Measurements from ENCODE around the gene IL23R.
A peak's percentile ranks its signal among the peaks of the same experiment; 100 is the strongest.

IL23R gene

DNA sequence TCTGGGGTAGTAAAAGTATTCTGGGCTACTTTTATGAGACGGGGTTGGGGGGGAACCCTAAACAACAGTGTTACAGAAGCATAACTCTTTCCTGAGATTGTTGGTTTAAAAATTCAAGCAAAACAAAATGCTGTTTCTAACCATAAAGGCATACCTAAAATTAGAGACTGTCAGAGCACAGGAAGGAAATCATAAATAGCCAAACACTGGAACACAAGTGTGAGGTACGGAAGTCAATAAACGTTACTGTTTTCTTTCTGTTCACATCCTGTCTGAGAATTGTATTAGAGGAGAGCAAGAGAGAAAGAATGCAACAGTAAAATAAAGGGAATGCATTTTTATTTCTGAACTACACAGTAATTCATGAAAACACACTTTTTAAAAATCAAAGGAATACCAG lies 98.6 kb downstream of the IL23R start:
- no peaks in the 10 kb centered on the region for H3K27me3 Mint-ChIP-seq
- peak overlapping the region; percentile 34 for H3K4me3 Mint-ChIP-seq
- H3K36me3 Mint-ChIP-seq, result no peaks in the 10 kb centered on the region
- peak overlapping the region; percentile 42 for H3K27ac Mint-ChIP-seq
- peaks cover 27% of the 10 kb centered on the region for H3K4me1 Mint-ChIP-seq (ENCODE audit: low read depth)
- H3K9me3 Mint-ChIP-seq (ENCODE audit: low read depth), result no peaks in the 10 kb centered on the region

DNA sequence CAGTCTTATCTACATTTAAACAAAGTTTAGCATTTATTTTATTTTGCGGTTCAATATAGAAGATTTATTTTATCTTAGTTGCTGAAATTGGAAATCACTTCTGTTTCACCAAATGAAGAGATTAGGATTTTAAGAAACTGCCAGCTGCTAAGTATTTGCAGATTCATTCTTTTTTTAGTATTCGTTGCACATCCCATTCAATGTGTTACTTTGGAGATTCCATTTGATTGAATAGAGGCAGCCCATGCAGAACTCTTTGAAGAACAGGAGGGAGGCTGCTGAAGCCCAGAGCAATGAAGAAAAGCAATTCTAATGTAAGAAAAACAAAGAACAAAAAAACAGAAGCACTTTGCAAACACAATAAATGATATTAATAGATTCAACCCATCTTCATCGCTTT lies 102.8 kb downstream of the IL23R start:
- Mint-ChIP-seq H3K4me3 (no peak overlapping the region), H3K4me1 (ENCODE audit: low read depth) (peaks cover 20% of the 10 kb centered on the region), H3K9me3 (ENCODE audit: low read depth) (peaks cover 4% of the 10 kb centered on the region), H3K36me3 (peaks cover 4% of the 10 kb centered on the region), H3K27ac (no peak overlapping the region), H3K27me3 (peaks cover 2% of the 10 kb centered on the region)

DNA sequence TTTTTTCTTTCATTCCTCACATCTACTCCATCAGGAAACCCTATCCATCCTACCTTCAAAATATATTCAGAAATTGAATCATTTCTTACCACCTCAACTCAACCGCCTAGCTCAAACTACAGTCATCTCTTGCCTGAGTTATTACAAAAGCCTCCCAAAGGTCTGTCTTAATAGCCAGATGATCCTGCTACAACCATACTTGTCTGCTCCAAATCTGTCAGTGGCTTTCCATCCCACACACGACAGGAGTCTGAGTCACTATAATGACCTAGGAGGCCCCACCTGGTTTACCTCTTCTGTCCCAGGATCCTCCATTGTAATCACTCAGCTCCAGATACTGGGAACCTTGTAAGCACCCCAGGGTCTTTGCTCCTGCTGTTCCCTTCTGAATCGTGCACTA lies 104.3 kb downstream of the IL23R start:
- no peak overlapping the region for H3K4me3 Mint-ChIP-seq
- peak overlapping the region; percentile 61 for H3K27ac Mint-ChIP-seq
- peaks cover 2% of the 10 kb centered on the region for H3K27me3 Mint-ChIP-seq
- H3K4me1 Mint-ChIP-seq (ENCODE audit: low read depth), result peaks cover 24% of the 10 kb centered on the region
- peaks cover 4% of the 10 kb centered on the region for H3K9me3 Mint-ChIP-seq (ENCODE audit: low read depth)
- H3K36me3 Mint-ChIP-seq, result peaks cover 7% of the 10 kb centered on the region

DNA sequence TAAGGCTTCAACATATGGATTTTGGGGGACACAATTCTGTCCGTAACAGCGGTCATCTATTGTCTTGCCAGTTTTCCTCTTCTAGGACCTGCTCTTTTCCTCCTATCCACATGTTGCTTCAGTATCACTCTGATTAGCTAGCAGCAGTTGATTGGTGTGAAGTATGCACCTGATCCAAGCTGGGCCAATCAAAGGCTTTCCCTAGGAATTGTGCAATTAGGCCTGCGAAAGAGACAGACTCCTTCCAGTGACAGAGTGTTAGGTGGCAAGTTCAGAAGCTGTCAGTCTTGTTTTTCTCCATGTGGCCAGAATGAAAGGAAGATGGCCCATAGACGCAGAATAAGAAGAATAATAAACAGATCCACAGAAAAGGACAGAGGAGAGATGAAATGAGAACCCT lies 107.3 kb downstream of the IL23R start:
- Mint-ChIP-seq H3K36me3 (peaks cover 9% of the 10 kb centered on the region), H3K27me3 (peaks cover 2% of the 10 kb centered on the region), H3K4me3 (peak overlapping the region; percentile 14), H3K9me3 (ENCODE audit: low read depth) (peaks cover 4% of the 10 kb centered on the region), H3K27ac (peak overlapping the region; percentile 91), H3K4me1 (ENCODE audit: low read depth) (peaks cover 32% of the 10 kb centered on the region)

DNA sequence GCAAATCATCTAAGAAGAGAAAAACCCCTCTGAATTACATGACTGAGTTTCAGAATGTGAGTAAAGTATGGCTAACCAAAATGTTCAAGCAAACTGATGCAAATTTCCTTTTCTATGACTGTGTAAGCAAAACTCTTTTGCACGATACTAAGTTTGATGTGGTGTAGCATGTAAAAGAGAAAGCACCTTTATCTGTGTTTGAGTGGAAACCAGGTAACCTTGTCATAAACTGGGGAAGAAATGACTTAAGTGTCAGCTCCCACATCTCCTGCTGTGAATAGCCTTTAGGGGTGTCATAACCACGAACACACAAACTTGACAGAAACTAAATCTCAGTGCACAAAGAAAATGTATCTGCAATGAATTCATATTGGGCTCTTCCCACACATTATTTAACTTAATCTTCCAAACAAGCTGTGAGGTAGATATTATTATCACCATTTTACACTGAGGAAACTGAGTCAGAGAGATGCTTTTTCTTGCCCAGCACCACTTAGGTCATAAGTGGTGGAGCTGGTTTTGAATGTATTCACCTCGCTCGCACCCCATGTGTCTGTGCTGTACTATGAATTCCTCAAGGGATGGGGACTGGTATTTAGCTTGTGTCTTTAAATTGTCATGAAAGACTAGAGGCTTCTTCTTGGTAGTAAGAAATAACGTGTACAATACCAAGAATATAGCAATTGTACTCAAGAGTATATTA lies 108.5 kb downstream of the IL23R start:
- Mint-ChIP-seq H3K4me1 (ENCODE audit: low read depth) (peaks cover 32% of the 10 kb centered on the region), H3K36me3 (peaks cover 9% of the 10 kb centered on the region), H3K9me3 (ENCODE audit: low read depth) (peaks cover 4% of the 10 kb centered on the region), H3K4me3 (peak overlapping the region; percentile 18), H3K27ac (peak overlapping the region; percentile 91), H3K27me3 (peaks cover 2% of the 10 kb centered on the region)

DNA sequence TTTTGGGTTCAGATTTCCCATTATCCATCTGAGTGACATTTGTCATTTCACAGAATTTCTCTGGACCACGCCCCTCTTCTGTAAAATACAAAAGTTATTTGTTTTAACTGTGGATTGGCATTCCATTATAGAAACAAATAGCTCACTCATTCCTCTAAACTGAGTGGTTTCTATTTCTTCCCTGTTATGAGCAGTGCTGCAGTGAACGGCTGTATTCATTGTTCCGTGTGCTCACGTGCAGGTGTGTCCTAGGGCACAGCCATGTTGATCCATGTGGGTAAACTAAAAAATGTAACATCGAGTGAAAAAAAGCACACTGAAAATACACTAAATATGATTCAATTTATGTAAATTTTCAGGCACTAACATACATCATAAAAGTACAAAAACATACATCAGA lies 114.4 kb downstream of the IL23R start:
- H3K27me3 Mint-ChIP-seq, result no peaks in the 10 kb centered on the region
- H3K9me3 Mint-ChIP-seq (ENCODE audit: low read depth), result no peaks in the 10 kb centered on the region
- H3K27ac Mint-ChIP-seq, result peak overlapping the region; percentile 19
- H3K4me3 Mint-ChIP-seq, result no peak overlapping the region
- H3K36me3 Mint-ChIP-seq, result peaks cover 2% of the 10 kb centered on the region
- H3K4me1 Mint-ChIP-seq (ENCODE audit: low read depth), result peaks cover 17% of the 10 kb centered on the region

DNA sequence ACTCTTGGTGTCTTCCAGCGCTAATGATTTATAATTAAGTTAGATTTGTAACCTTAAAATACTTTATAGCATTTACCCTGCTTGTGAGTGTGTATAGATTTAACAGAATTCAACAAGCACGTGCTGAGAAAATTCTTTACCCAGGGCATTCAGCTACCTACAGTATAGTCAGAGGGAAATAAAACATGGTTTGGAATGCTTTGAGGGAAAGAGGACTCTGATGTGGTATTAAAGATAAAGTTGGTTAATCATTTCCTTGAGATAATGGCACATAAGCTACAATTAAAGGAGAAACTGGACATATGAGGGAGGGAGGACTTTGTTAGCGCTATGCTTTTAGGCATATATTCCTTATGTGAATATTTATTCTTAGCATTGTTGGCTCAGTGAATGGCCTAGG lies 115.0 kb downstream of the IL23R start:
- H3K9me3 Mint-ChIP-seq (ENCODE audit: low read depth), result no peaks in the 10 kb centered on the region
- peak overlapping the region; percentile 19 for H3K27ac Mint-ChIP-seq
- H3K4me3 Mint-ChIP-seq, result no peak overlapping the region

DNA sequence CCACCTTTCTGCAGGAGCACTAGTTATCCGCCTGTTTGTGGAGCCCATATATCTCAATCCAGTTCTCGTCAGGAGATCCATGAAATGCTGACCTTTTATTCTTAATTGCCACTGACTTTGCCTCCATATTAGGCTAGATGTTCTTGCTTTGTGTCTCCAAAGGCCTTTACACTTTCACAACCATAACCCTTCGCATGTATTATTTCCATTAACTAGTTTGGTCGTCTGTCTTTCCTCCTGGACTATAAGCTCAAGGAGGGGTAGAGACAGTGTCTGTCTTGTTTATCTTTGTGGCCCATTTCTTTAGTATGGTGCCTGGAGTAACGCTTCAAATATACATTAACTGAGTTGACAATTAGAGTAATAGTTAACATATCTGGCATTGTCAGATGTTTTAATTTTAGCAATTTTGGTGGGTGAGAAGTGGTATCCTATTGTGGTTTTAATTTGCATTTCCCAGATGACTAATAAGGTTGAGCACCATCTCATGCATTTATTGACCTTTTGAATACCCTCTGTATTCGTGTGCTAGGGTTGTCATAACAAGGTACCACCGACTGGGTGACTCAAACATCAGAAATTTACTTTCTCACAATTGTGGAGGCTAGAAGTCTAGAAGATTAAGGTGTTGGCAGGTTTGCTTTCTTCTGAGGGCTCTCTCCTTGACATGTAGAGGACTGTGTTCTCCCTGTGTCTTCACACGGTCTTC lies 119.7 kb downstream of the IL23R start:
- Mint-ChIP-seq H3K27me3 (no peaks in the 10 kb centered on the region), H3K27ac (peak overlapping the region; percentile 87), H3K4me3 (peak overlapping the region; percentile 36)

More for the DNA sequence above, 115.0 kb downstream of the IL23R start:
- Mint-ChIP-seq H3K36me3 (no peaks in the 10 kb centered on the region), H3K4me1 (ENCODE audit: low read depth) (peaks cover 17% of the 10 kb centered on the region), H3K27me3 (no peaks in the 10 kb centered on the region)

DNA sequence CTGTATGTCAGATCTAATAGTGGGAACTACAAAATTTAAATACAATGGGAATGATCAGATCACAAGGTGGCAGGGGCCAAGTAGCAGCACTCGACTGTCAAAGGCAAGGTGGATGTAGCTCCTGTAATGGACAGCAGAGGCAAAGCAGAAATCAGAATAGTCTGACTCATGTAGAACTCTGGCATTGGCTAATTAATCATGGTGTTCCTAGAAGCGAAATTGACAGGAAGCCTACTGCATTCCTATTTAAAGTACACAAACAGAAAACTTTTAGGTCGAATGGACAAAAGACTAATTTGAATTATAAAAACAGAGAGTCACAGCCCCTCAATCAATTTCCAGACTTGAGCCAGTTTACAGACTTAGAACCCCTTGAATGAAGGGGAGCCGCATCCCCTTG lies 124.0 kb downstream of the IL23R start:
- Mint-ChIP-seq H3K4me1 (ENCODE audit: low read depth) (peaks cover 16% of the 10 kb centered on the region), H3K4me3 (no peak overlapping the region), H3K27me3 (peaks cover 5% of the 10 kb centered on the region), H3K36me3 (peaks cover 3% of the 10 kb centered on the region), H3K27ac (no peak overlapping the region), H3K9me3 (ENCODE audit: low read depth) (no peaks in the 10 kb centered on the region)

More for the DNA sequence above, 119.7 kb downstream of the IL23R start:
- Mint-ChIP-seq H3K36me3 (no peaks in the 10 kb centered on the region), H3K9me3 (ENCODE audit: low read depth) (no peaks in the 10 kb centered on the region), H3K4me1 (ENCODE audit: low read depth) (peaks cover 22% of the 10 kb centered on the region)

DNA sequence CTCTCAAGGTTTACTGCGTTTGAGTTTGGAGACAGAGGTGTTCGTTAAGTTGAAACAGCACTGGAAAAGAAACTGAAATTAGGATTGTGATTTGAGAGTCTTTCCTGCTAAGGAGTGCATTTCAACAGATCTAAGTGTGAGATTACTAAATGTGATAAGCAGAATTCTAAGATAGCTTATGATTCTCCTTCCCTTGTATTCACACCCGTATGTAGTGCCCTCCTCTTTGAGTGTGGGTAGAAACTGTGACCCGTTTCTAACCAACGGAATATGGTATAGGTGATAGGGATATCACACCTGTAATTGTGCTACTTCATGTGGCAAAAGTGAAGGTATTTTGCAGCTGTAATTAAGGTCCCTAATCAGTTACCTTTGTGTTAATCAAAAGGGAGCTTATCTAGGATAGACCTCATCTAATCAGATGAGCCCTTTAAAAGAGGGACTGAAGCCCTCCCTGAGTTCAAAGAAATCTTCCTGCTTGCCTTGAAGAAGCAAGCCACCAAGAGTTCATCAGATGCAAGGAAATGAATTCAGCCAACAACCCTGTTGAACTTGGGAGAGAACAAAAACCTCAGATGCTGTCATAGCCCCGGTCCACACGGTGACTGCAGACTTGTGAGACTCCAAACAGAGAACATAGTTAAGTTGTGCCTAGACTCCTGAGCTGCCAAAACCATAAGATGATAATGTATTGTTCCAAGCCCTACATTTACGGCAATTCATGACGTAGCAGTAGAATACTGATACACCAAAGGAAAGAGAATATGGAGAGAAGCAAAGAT lies 128.8 kb downstream of the IL23R start:
- H3K27ac Mint-ChIP-seq, result no peak overlapping the region
- H3K4me3 Mint-ChIP-seq, result no peak overlapping the region
- peaks cover 8% of the 10 kb centered on the region for H3K27me3 Mint-ChIP-seq
- H3K36me3 Mint-ChIP-seq, result peaks cover 3% of the 10 kb centered on the region
- H3K9me3 Mint-ChIP-seq (ENCODE audit: low read depth), result no peaks in the 10 kb centered on the region
- no peaks in the 10 kb centered on the region for H3K4me1 Mint-ChIP-seq (ENCODE audit: low read depth)

DNA sequence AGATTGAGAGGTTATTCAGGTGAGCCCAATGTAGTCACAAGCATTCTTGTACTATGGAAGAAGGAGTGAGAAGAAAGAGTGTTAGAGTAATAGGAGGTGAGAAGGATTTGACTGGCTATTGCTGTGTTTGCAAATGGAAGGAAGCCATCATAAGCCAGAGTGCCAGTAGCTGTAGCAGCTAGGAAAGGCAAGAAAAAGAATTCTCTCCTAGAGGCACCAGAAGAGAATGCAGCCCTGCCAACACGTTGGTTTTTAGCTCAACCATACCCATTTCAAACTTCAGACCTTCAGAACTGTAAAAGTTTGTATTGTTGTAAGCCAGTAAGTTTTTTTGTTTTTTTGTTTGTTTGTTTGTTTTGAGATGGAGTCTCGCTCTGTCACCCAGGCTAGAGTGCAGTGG lies 132.5 kb downstream of the IL23R start:
- no peaks in the 10 kb centered on the region for H3K36me3 Mint-ChIP-seq
- no peak overlapping the region for H3K27ac Mint-ChIP-seq
- no peak overlapping the region for H3K4me3 Mint-ChIP-seq
- peaks cover 4% of the 10 kb centered on the region for H3K27me3 Mint-ChIP-seq
- H3K9me3 Mint-ChIP-seq (ENCODE audit: low read depth), result no peaks in the 10 kb centered on the region
- H3K4me1 Mint-ChIP-seq (ENCODE audit: low read depth), result peaks cover 1% of the 10 kb centered on the region

DNA sequence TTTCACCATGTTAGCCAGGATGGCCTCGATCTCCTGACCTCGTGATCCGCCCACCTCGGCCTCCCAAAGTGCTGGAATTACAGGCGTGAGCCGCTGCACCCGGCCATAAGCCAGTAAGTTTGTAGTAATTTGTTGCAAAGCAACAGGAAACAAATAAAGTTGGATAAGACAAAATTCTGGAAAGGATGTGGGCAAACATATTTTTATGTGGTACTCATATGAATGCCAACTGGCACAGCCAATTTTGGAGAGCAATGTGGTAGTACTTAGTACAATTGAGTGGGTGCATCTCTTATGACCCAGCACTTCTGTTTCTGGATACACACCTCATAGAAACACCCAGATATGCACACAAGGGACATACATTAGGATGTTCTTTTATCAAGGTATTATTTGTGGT lies 133.0 kb downstream of the IL23R start:
- Mint-ChIP-seq H3K9me3 (ENCODE audit: low read depth) (no peaks in the 10 kb centered on the region), H3K4me3 (no peak overlapping the region), H3K36me3 (no peaks in the 10 kb centered on the region), H3K27me3 (peaks cover 4% of the 10 kb centered on the region), H3K4me1 (ENCODE audit: low read depth) (peaks cover 6% of the 10 kb centered on the region), H3K27ac (no peak overlapping the region)

DNA sequence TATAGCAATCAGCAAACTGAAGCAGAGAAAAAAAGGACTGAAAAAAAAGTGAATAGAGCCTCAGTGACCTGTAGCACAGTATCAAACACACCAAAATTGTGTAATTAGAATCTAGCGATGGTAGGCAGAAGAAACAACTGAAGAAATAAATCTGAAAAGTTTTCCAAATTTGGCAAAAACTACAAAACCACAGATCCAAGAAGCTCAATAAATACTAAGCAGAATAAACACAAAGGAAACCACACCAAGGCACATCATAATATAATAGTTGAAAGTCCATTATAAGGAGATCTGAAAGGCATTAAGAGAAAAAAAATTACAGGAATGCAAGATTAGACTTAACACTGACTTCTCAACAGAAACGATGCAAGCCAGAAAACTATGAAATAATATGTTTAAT lies 134.3 kb downstream of the IL23R start:
- peaks cover 2% of the 10 kb centered on the region for H3K27me3 Mint-ChIP-seq
- peaks cover 10% of the 10 kb centered on the region for H3K4me1 Mint-ChIP-seq (ENCODE audit: low read depth)
- no peak overlapping the region for H3K4me3 Mint-ChIP-seq
- H3K36me3 Mint-ChIP-seq, result no peaks in the 10 kb centered on the region
- no peak overlapping the region for H3K27ac Mint-ChIP-seq
- no peaks in the 10 kb centered on the region for H3K9me3 Mint-ChIP-seq (ENCODE audit: low read depth)

DNA sequence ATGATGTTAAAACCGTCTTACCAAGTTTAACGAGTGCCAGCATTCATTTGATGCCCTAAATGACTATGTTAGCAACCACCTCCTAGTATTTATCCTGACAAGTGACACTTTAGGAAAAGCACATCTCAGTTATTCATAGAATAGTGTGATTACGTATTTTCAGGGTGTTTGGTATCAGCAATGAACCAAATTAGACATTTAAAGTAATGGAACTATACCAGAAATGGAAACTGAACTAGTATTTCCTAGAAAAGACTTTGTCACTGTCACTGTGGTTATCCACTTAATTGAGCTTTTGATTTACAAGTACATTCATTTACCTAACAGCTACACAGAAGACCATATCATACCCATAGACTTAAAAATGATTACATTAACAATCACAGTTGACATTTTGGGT lies 137.8 kb downstream of the IL23R start:
- H3K27me3 Mint-ChIP-seq, result peaks cover 4% of the 10 kb centered on the region
- no peak overlapping the region for H3K4me3 Mint-ChIP-seq
- no peaks in the 10 kb centered on the region for H3K36me3 Mint-ChIP-seq
- H3K27ac Mint-ChIP-seq, result peak overlapping the region; percentile 83
- peaks cover 21% of the 10 kb centered on the region for H3K4me1 Mint-ChIP-seq (ENCODE audit: low read depth)
- H3K9me3 Mint-ChIP-seq (ENCODE audit: low read depth), result no peaks in the 10 kb centered on the region

DNA sequence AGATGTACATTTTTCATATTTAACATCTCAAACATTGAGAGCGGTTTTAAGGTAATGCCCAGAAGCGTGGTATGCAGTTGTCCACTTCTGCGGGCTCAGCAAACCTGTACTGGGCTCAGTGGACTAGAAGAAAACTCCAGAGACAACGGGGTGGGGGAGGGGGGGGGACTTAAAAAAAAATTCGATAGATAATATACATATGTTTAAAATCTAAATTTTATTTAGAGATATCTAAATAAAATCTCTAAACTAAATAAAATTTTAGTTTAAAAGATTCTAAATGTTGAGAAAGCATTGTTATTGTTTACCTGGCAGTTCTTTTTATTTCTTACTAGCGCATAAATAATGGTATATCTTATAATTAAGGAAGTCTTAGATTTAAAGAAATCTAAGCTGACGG lies 140.3 kb downstream of the IL23R start:
- peaks cover 6% of the 10 kb centered on the region for H3K27me3 Mint-ChIP-seq
- H3K4me1 Mint-ChIP-seq (ENCODE audit: low read depth), result peaks cover 24% of the 10 kb centered on the region
- H3K9me3 Mint-ChIP-seq (ENCODE audit: low read depth), result no peaks in the 10 kb centered on the region
- peak overlapping the region; percentile 58 for H3K4me3 Mint-ChIP-seq
- H3K36me3 Mint-ChIP-seq, result no peaks in the 10 kb centered on the region
- H3K27ac Mint-ChIP-seq, result no peak overlapping the region
